Measurements from ENCODE around the gene FASTKD1. TPM values are rescaled to one million over a fixed set of nuclear protein-coding genes. Genes with fewer than 3 reads are reported as not detected.
"Not testable (repeated sequence)": the region's sequence is repeated elsewhere in the genome, so short reads cannot be mapped to it uniquely, and the experiment has no call there.

Gene FASTKD1
- 10 to 100 TPM; 15.4 to 31.6 (median 23.6) TPM for polyA plus RNA-seq (ENCODE audit: insufficient read length in 10 of 10)
- long read RNA-seq, donor 1, partial matches to known transcripts, result 0 of 1 reads
- long read RNA-seq, donor 1, other reads (novel, unspliced or antisense), result 0 of 1 reads
- long read RNA-seq, donor 2, partial matches to known transcripts, result 0 of 2 reads
- long read RNA-seq, donor 2, other reads (novel, unspliced or antisense), result 0 of 2 reads
- long read RNA-seq, donor 3, result 0 reads
- long read RNA-seq, donor 4, partial matches to known transcripts, result 0 of 1 reads
- long read RNA-seq, donor 4, other reads (novel, unspliced or antisense), result 0 of 1 reads
- long read RNA-seq, donor 5, partial matches to known transcripts, result 0 of 9 reads
- long read RNA-seq, donor 5, other reads (novel, unspliced or antisense), result 7 of 9 reads
- long read RNA-seq, donor 6, partial matches to known transcripts, result 0 of 2 reads
- long read RNA-seq, donor 6, other reads (novel, unspliced or antisense), result 0 of 2 reads
- long read RNA-seq, donor 7, partial matches to known transcripts, result 0 of 2 reads
- long read RNA-seq, donor 7, other reads (novel, unspliced or antisense), result 0 of 2 reads
- long read RNA-seq, donor 8, partial matches to known transcripts, result 0 of 5 reads
- long read RNA-seq, donor 8, other reads (novel, unspliced or antisense), result 0 of 5 reads
- long read RNA-seq, donor 9, partial matches to known transcripts, result 0 of 1 reads
- long read RNA-seq, donor 9, other reads (novel, unspliced or antisense), result 0 of 1 reads

- DNase-seq, result peak; percentile 89 to 95 (median 90)
Measured at GRCh38 chr2:169573160-169573973, at the start of gene FASTKD1. TSS of gene FASTKD1 (minus strand) at chr2:169573865. CDS start at chr2:169572029, 1,836 bp downstream.

GRCh38 chr2:169623235-169623634, 49.6 kb upstream of the FASTKD1 start:
- DNase-seq, result no peak

GRCh38 chr2:169620509-169620908, 46.8 kb upstream of the FASTKD1 start:
- DNase-seq, result no peak

GRCh38 chr2:169619946-169620345, 46.3 kb upstream of the FASTKD1 start:
- no peak for DNase-seq

- DNase-seq, result not testable (repeated sequence)
Measured at GRCh38 chr2:169615982-169616381, 42.3 kb upstream of the FASTKD1 start.

GRCh38 chr2:169613876-169614275, 40.2 kb upstream of the FASTKD1 start:
- DNase-seq, result no peak

- no peak for DNase-seq
Measured at GRCh38 chr2:169609264-169609663, 35.6 kb upstream of the FASTKD1 start.

- DNase-seq, result no peak
Measured at GRCh38 chr2:169599568-169599967, 25.9 kb upstream of the FASTKD1 start.

- no peak for DNase-seq
Measured at GRCh38 chr2:169598982-169599381, 25.3 kb upstream of the FASTKD1 start.

GRCh38 chr2:169596546-169596945, 22.9 kb upstream of the FASTKD1 start:
- not testable (repeated sequence) for DNase-seq

- no peak for DNase-seq
Measured at GRCh38 chr2:169590804-169591203, 17.1 kb upstream of the FASTKD1 start.

- peak in 1 of 3 donors; percentile 30 for DNase-seq
Measured at GRCh38 chr2:169585673-169586072, 12.0 kb upstream of the FASTKD1 start.

GRCh38 chr2:169584005-169584877, 10.6 kb upstream of the FASTKD1 start, which contains the start of gene PPIG:
TSS of gene PPIG (plus strand) at chr2:169584351. CDS start at chr2:169604042, 19,691 bp downstream.
- peak; percentile 93 to 97 (median 95) for DNase-seq

GRCh38 chr2:169583518-169583917, 9.9 kb upstream of the FASTKD1 start:
- no peak for DNase-seq

GRCh38 chr2:169582552-169583266, 9.0 kb upstream of the FASTKD1 start:
- not testable (repeated sequence) for DNase-seq

- DNase-seq, result no peak
Measured at GRCh38 chr2:169579044-169579443, 5.4 kb upstream of the FASTKD1 start.

- DNase-seq, result not testable (repeated sequence)
Measured at GRCh38 chr2:169575264-169575663, 1.6 kb upstream of the FASTKD1 start.

GRCh38 chr2:169574539-169574938, 874 bp upstream of the FASTKD1 start:
- DNase-seq, result not testable (repeated sequence)

GRCh38 chr2:169573974-169574299, 272 bp upstream of the FASTKD1 start:
- DNase-seq, result no peak

- DNase-seq, result no peak
Measured at GRCh38 chr2:169572821-169573159, 875 bp downstream of the FASTKD1 start.

Data from muscle of back (tissue), 13 donors.